Endothelial cell (in vitro differentiated cells): ENCODE data around the gene TTL. TPM values are rescaled to one million over a fixed set of nuclear protein-coding genes. Genes with fewer than 3 reads are reported as not detected.

Experiments used
- DNase-seq: peaks from one replicate; pipeline ENCODE4 v3.0.0; 2021; ENCODE audit warnings: low spot score
- H3K27ac Mint-ChIP-seq: one replicate; pipeline ENCODE4 v1.8.0; 2021; ENCODE audit warnings: mixed read lengths, inconsistent platforms; ENCODE audit not compliant: unreplicated experiment
- H3K27me3 Mint-ChIP-seq: one replicate; pipeline ENCODE4 v1.8.0; 2021; ENCODE audit warnings: mild to moderate bottlenecking, moderate library complexity, mixed read lengths, inconsistent platforms; ENCODE audit not compliant: unreplicated experiment
- H3K36me3 Mint-ChIP-seq: one replicate; pipeline ENCODE4 v1.8.0; 2021; ENCODE audit warnings: mild to moderate bottlenecking, low read depth, mixed read lengths, inconsistent platforms; ENCODE audit not compliant: unreplicated experiment
- H3K4me1 Mint-ChIP-seq: one replicate; pipeline ENCODE4 v1.8.0; 2021; ENCODE audit warnings: mild to moderate bottlenecking, mixed read lengths, inconsistent platforms; ENCODE audit not compliant: unreplicated experiment
- H3K4me3 Mint-ChIP-seq: one replicate; pipeline ENCODE4 v1.8.0; 2021; ENCODE audit warnings: mild to moderate bottlenecking, mixed read lengths, inconsistent platforms; ENCODE audit not compliant: unreplicated experiment
- H3K9me3 Mint-ChIP-seq: one replicate; pipeline ENCODE4 v1.8.0; 2021; ENCODE audit warnings: mixed read lengths, inconsistent platforms; ENCODE audit not compliant: unreplicated experiment
- CTCF ChIP-seq: fragments of 200-600 bp; sonication (generic); IDR thresholded peaks from one replicate; pipeline ENCODE4 v1.5.0; 2021; ENCODE audit warnings: antibody characterized with exemption; ENCODE audit not compliant: unreplicated experiment
- total RNA-seq: library from RNA; stranded (reverse); fragmentation: NEBNext Ultra II Directional; extraction: Animal tissue kit (Norgen Biotek cat#: 25700); gene quantifications from one replicate; pipeline ENCODE4 v1.2.1, GENCODE V29; 2021; ENCODE audit not compliant: unreplicated experiment

The TTL gene
- total RNA-seq, 1 donor from 2014 or later: 89.9 TPM

GRCh38 chr2:112539306-112539705 lies 57.4 kb downstream of the TTL start:
- Mint-ChIP-seq H3K9me3 (no peaks in the 10 kb centered on the region), H3K27ac (no peak overlapping the region), H3K27me3 (peaks cover 5% of the 10 kb centered on the region), H3K4me1 (peaks cover 6% of the 10 kb centered on the region), H3K4me3 (no peak overlapping the region), H3K36me3 (peaks cover 3% of the 10 kb centered on the region)
- no peak for TF ChIP-seq CTCF
- DNase-seq: no peak

GRCh38 chr2:112540906-112541305 lies 59.0 kb downstream of the TTL start:
- no peak for TF ChIP-seq CTCF
- H3K36me3 Mint-ChIP-seq: peaks cover 3% of the 10 kb centered on the region
- peaks cover 5% of the 10 kb centered on the region for H3K27me3 Mint-ChIP-seq
- H3K4me3 Mint-ChIP-seq: no peak overlapping the region
- H3K9me3 Mint-ChIP-seq: no peaks in the 10 kb centered on the region
- H3K4me1 Mint-ChIP-seq: peaks cover 6% of the 10 kb centered on the region
- H3K27ac Mint-ChIP-seq: peak overlapping the region; percentile 96
- DNase-seq: no peak

- peaks cover 3% of the 10 kb centered on the region for H3K36me3 Mint-ChIP-seq
- peaks cover 6% of the 10 kb centered on the region for H3K4me1 Mint-ChIP-seq
- no peak overlapping the region for H3K4me3 Mint-ChIP-seq
- peaks cover 5% of the 10 kb centered on the region for H3K27me3 Mint-ChIP-seq
- peak; percentile 69 for DNase-seq
- H3K27ac Mint-ChIP-seq: peak overlapping the region; percentile 96
- H3K9me3 Mint-ChIP-seq: no peaks in the 10 kb centered on the region
- TF ChIP-seq CTCF: no peak
Observed at GRCh38 chr2:112541315-112542122, 59.6 kb downstream of the TTL start.

GRCh38 chr2:112542123-112542983 lies 60.4 kb downstream of the TTL start, which contains the start of gene POLR1B:
TSS of gene POLR1B (plus strand) at chr2:112542465. CDS start at chr2:112542495, 30 bp downstream.
- Mint-ChIP-seq H3K9me3 (no peaks in the 10 kb centered on the region), H3K27ac (peak within 1 kb of the TSS; percentile 96), H3K4me3 (no peak within 1 kb of the TSS), H3K27me3 (peaks cover 5% of the 10 kb centered on the region), H3K36me3 (peaks cover 3% of the 10 kb centered on the region), H3K4me1 (peaks cover 6% of the 10 kb centered on the region)
- DNase-seq: peak; percentile 69
- no peak for TF ChIP-seq CTCF
